ENCODE data around the gene PIK3C2A. TPM values are rescaled to one million over a fixed set of nuclear protein-coding genes. Genes with fewer than 3 reads are reported as not detected.

Gene PIK3C2A
- total RNA-seq: 10 to 100 TPM; 52.9 to 72.6 (median 65.7) TPM
- polyA plus RNA-seq: 10 to 100 TPM in 1 of 3 donors, 1 to 10 TPM in 2; 6.0 to 10.0 (median 9.7) TPM

GRCh38 chr11:17207317-17208256, at the start of gene PIK3C2A:
Gene PIK3C2A (minus strand): TSS chr11:17207986. CDS start chr11:17169741, 38,245 bp downstream.
- WGBS, 2 donors: 0 to 1% methylated on average over 72 of the region's 72 CpGs
- Histone ChIP-seq H3K36me3 (peaks cover 0 to 4% (median 0%) of the 10 kb centered on the region in 4 donors), H3K27ac (peak within 1 kb of the TSS; percentile 90 to 98 (median 94)), H3K27me3 (no peaks in the 10 kb centered on the region), H3K4me3 (peak within 1 kb of the TSS; percentile 69 to 96 (median 80)), H3K4me1 (peaks cover 0 to 27% (median 18%) of the 10 kb centered on the region in 4 donors), H3K9me3 (no peaks in the 10 kb centered on the region)
- TF ChIP-seq POLR2AphosphoS5 (IDR thresholded peaks at IDR 0.05): peak; percentile 95 to 98 (median 96)
- TF ChIP-seq POLR2A (IDR thresholded peaks at IDR 0.05): peak; percentile 90 to 94
- TF ChIP-seq, protein P1, sequence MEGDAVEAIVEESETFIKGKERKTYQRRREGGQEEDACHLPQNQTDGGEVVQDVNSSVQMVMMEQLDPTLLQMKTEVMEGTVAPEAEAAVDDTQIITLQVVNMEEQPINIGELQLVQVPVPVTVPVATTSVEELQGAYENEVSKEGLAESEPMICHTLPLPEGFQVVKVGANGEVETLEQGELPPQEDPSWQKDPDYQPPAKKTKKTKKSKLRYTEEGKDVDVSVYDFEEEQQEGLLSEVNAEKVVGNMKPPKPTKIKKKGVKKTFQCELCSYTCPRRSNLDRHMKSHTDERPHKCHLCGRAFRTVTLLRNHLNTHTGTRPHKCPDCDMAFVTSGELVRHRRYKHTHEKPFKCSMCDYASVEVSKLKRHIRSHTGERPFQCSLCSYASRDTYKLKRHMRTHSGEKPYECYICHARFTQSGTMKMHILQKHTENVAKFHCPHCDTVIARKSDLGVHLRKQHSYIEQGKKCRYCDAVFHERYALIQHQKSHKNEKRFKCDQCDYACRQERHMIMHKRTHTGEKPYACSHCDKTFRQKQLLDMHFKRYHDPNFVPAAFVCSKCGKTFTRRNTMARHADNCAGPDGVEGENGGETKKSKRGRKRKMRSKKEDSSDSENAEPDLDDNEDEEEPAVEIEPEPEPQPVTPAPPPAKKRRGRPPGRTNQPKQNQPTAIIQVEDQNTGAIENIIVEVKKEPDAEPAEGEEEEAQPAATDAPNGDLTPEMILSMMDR (IDR thresholded peaks at IDR 0.05): no peak
- DNase-seq: peak; percentile 98
- intact Hi-C loops (cut with DNase I): loop anchor here (1.0 to 5.0 kb wide), 4 partner anchors 69 to 1380 kb away; partner anchors contain the start of genes NCR3LG1, NUCB2, RPS13 and UEVLD

GRCh38 chr11:17257196-17257595, 49.4 kb upstream of the PIK3C2A start:
- H3K4me1 ChIP-seq: no peaks in the 10 kb centered on the region
- intact Hi-C loops (cut with DNase I): no loop called here
- DNase-seq: no peak
- no peaks in the 10 kb centered on the region for H3K9me3 ChIP-seq
- no peaks in the 10 kb centered on the region for H3K27me3 ChIP-seq
- WGBS, 2 donors: 87 to 94% methylated on average over 1 of the region's 1 CpG
- no peak for TF ChIP-seq POLR2A (IDR thresholded peaks at IDR 0.05)
- no peak for TF ChIP-seq EP300 (IDR thresholded peaks at IDR 0.05)
- TF ChIP-seq, protein P1 (IDR thresholded peaks at IDR 0.05): no peak
- TF ChIP-seq POLR2AphosphoS5 (IDR thresholded peaks at IDR 0.05): no peak
- no peak overlapping the region for H3K27ac ChIP-seq
- H3K4me3 ChIP-seq: no peak overlapping the region
- no peaks in the 10 kb centered on the region for H3K36me3 ChIP-seq

GRCh38 chr11:17256512-17256911, 48.7 kb upstream of the PIK3C2A start:
- Histone ChIP-seq H3K4me3 (no peak overlapping the region), H3K27me3 (no peaks in the 10 kb centered on the region), H3K36me3 (no peaks in the 10 kb centered on the region), H3K9me3 (no peaks in the 10 kb centered on the region), H3K27ac (no peak overlapping the region), H3K4me1 (no peaks in the 10 kb centered on the region)
- intact Hi-C loops (cut with DNase I): no loop called here
- WGBS, 2 donors: 75 to 92% methylated on average over 3 of the region's 3 CpGs
- TF ChIP-seq EP300 (IDR thresholded peaks at IDR 0.05) (no peak), POLR2AphosphoS5 (IDR thresholded peaks at IDR 0.05) (no peak), POLR2A (IDR thresholded peaks at IDR 0.05) (no peak)
- TF ChIP-seq, protein P1 (IDR thresholded peaks at IDR 0.05): no peak
- DNase-seq: no peak

GRCh38 chr11:17252704-17253103, 44.9 kb upstream of the PIK3C2A start:
- H3K36me3 ChIP-seq: no peaks in the 10 kb centered on the region
- H3K4me3 ChIP-seq: no peak overlapping the region
- 67 to 82% methylated on average over 4 of the region's 4 CpGs for WGBS, 2 donors
- intact Hi-C loops (cut with DNase I): no loop called here
- DNase-seq: no peak
- no peak overlapping the region for H3K27ac ChIP-seq
- H3K27me3 ChIP-seq: no peaks in the 10 kb centered on the region
- TF ChIP-seq POLR2AphosphoS5 (IDR thresholded peaks at IDR 0.05): no peak
- TF ChIP-seq POLR2A (IDR thresholded peaks at IDR 0.05): no peak
- TF ChIP-seq, protein P1 (IDR thresholded peaks at IDR 0.05): no peak
- no peak for TF ChIP-seq EP300 (IDR thresholded peaks at IDR 0.05)
- H3K4me1 ChIP-seq: no peaks in the 10 kb centered on the region
- H3K9me3 ChIP-seq: no peaks in the 10 kb centered on the region

Data from sigmoid colon (tissue), 7 donors.